Stimulated activated CD8-positive, alpha-beta memory T cell treated with anti-CD3 and anti-CD28 coated beads, Interleukin-2, amount 100 ng/mL, for 1 hour (primary cell): Measurements from ENCODE around the gene PNMA8C.
"Not testable (repeated sequence)": the region's sequence is repeated elsewhere in the genome, so short reads cannot be mapped to it uniquely, and the experiment has no call there.

Experiments used
- DNase-seq, 2 donors: peaks; one replicate each; pipeline ENCODE4 v3.0.0-alpha.2; 2020; ENCODE audit warnings: low read depth in 2 of 2

PNMA8C gene

GRCh38 chr19:46390121-46390858 lies 38.4 kb downstream of the PNMA8C start:
- DNase-seq: no peak

GRCh38 chr19:46388311-46389095 lies 40.2 kb downstream of the PNMA8C start:
- no peak for DNase-seq

- no peak for DNase-seq
Observed at GRCh38 chr19:46387713-46388130, 41.0 kb downstream of the PNMA8C start.

GRCh38 chr19:46386996-46387712 lies 41.6 kb downstream of the PNMA8C start:
- no peak for DNase-seq

GRCh38 chr19:46386151-46386550 lies 42.6 kb downstream of the PNMA8C start:
- DNase-seq: no peak

GRCh38 chr19:46385636-46386035 lies 43.1 kb downstream of the PNMA8C start:
- DNase-seq: no peak

- no peak for DNase-seq
Observed at GRCh38 chr19:46384396-46384795, 44.3 kb downstream of the PNMA8C start.

- DNase-seq: no peak
Observed at GRCh38 chr19:46383846-46384245, 44.9 kb downstream of the PNMA8C start.

GRCh38 chr19:46383171-46383815 lies 45.4 kb downstream of the PNMA8C start:
- DNase-seq: no peak

- DNase-seq: no peak
Observed at GRCh38 chr19:46381756-46382345, 46.9 kb downstream of the PNMA8C start.

- no peak for DNase-seq
Observed at GRCh38 chr19:46381346-46381745, 47.4 kb downstream of the PNMA8C start.

- no peak for DNase-seq
Observed at GRCh38 chr19:46380690-46381089, 48.0 kb downstream of the PNMA8C start.

- DNase-seq: no peak
Observed at GRCh38 chr19:46378268-46378667, 50.5 kb downstream of the PNMA8C start.

GRCh38 chr19:46376241-46377153 lies 52.2 kb downstream of the PNMA8C start:
- DNase-seq: no peak

GRCh38 chr19:46375476-46376067 lies 53.2 kb downstream of the PNMA8C start:
- DNase-seq: not testable (repeated sequence)
